Left ventricle myocardium superior (tissue), 1 donor: ENCODE results near the gene HLTF. TPM values are rescaled to one million over a fixed set of nuclear protein-coding genes. Genes with fewer than 3 reads are reported as not detected.
"Not testable (repeated sequence)": the region's sequence is repeated elsewhere in the genome, so short reads cannot be mapped to it uniquely, and the experiment has no call there.

Experiments
- ATAC-seq: fragments of 200-7000 bp; cut with Tn5 transposase; one replicate; pipeline ENCODE4 v1.9.1; 2020; ENCODE audit warnings: mild to moderate bottlenecking, moderate library complexity
- DNase-seq: peaks from one replicate; pipeline ENCODE4 v3.0.0-alpha.2; 2020
- intact Hi-C: fragments of 100-400 bp; cut with micrococcal nuclease; formaldehyde crosslinking; loops from one replicate; pipeline ENCODE4 v1.11.0; 2022
- long read RNA-seq: library from polyadenylated mRNA; unstranded; transcript quantifications from one replicate; pipeline ENCODE4 v2.0.0, GENCODE V29; 2021
- total RNA-seq: library from RNA; stranded (reverse); fragmentation: NEBNext Ultra II Directional; extraction: Animal tissue kit (Norgen Biotek cat#: 25700); gene quantifications from one replicate; pipeline ENCODE4 v1.2.1, GENCODE V29; 2021
- donor health status: DM: no; HTN: yes; CAD: no; lungs with severe emphysema.

Gene HLTF
- 29.0 TPM for total RNA-seq
- long read RNA-seq, full-length matches to known transcripts: 20 of 41 reads
- long read RNA-seq, partial matches to known transcripts: 10 of 41 reads
- long read RNA-seq, other reads (novel, unspliced or antisense): 11 of 41 reads

GRCh38 chr3:149086232-149086988 lies at the start of gene HLTF:
TSS of gene HLTF (minus strand) at chr3:149086533. CDS start at chr3:149086336, 197 bp downstream.
- peak; percentile 95 for DNase-seq
- intact Hi-C loops: no loop called here
- ATAC-seq: peak; percentile 100

GRCh38 chr3:149134575-149134974 lies 48.2 kb upstream of the HLTF start:
- intact Hi-C loops: no loop called here

GRCh38 chr3:149131589-149131988 lies 45.3 kb upstream of the HLTF start:
- no peak for ATAC-seq
- no peak for DNase-seq
- intact Hi-C loops: no loop called here

More at GRCh38 chr3:149134575-149134974, 48.2 kb upstream of the HLTF start:
- DNase-seq: no peak
- ATAC-seq: peak; percentile 38

- peak; percentile 97 for DNase-seq
- intact Hi-C loops: loop anchor here (10.0 kb wide), 2 partner anchors 175 to 345 kb away; partner anchors contain the start of gene TM4SF4
- ATAC-seq: peak; percentile 100
Measured at GRCh38 chr3:149129326-149130205, 43.2 kb upstream of the HLTF start, which contains the start of gene HPS3. TSS of gene HPS3 (plus strand) at chr3:149129638. CDS start at chr3:149129724, 86 bp downstream.

- DNase-seq: no peak
- intact Hi-C loops: loop anchor here (10.0 kb wide), 2 partner anchors 174 to 346 kb away; partner anchors contain the start of gene TM4SF4
- ATAC-seq: no peak
Measured at GRCh38 chr3:149128821-149129220, 42.5 kb upstream of the HLTF start.

GRCh38 chr3:149122721-149123578 lies 36.6 kb upstream of the HLTF start:
- intact Hi-C loops: loop anchor here (10.0 kb wide), 2 partner anchors 168 to 352 kb away; partner anchors contain the start of gene TM4SF4
- DNase-seq (no peak), ATAC-seq (no peak)

GRCh38 chr3:149120051-149120972 lies 34.0 kb upstream of the HLTF start:
- intact Hi-C loops: loop anchor here (2.0 to 10.0 kb wide), 3 partner anchors 152 to 354 kb away; partner anchors contain the start of gene TM4SF4
- DNase-seq (no peak), ATAC-seq (peak; percentile 75)

- ATAC-seq (no peak), DNase-seq (no peak)
- intact Hi-C loops: no loop called here
Measured at GRCh38 chr3:149119466-149119865, 33.1 kb upstream of the HLTF start.

GRCh38 chr3:149118724-149119123 lies 32.4 kb upstream of the HLTF start:
- DNase-seq: no peak
- intact Hi-C loops: no loop called here
- ATAC-seq: no peak

GRCh38 chr3:149115114-149115513 lies 28.8 kb upstream of the HLTF start:
- ATAC-seq: no peak
- DNase-seq: no peak
- intact Hi-C loops: no loop called here

GRCh38 chr3:149114458-149114857 lies 28.1 kb upstream of the HLTF start:
- ATAC-seq (peak; percentile 44), DNase-seq (no peak)
- intact Hi-C loops: no loop called here

GRCh38 chr3:149104484-149104883 lies 18.2 kb upstream of the HLTF start:
- DNase-seq: no peak
- intact Hi-C loops: no loop called here

GRCh38 chr3:149101641-149102040 lies 15.3 kb upstream of the HLTF start:
- intact Hi-C loops: no loop called here
- DNase-seq: no peak
- ATAC-seq: no peak

More at GRCh38 chr3:149104484-149104883, 18.2 kb upstream of the HLTF start:
- ATAC-seq: no peak

GRCh38 chr3:149101154-149101553 lies 14.8 kb upstream of the HLTF start:
- no peak for DNase-seq
- intact Hi-C loops: no loop called here
- no peak for ATAC-seq

- intact Hi-C loops, ATAC-seq, DNase-seq: not testable (repeated sequence)
Measured at GRCh38 chr3:149097987-149098386, 11.7 kb upstream of the HLTF start.

GRCh38 chr3:149095487-149095886 lies 9.2 kb upstream of the HLTF start:
- DNase-seq (no peak), ATAC-seq (no peak)
- intact Hi-C loops: no loop called here

- DNase-seq (no peak), ATAC-seq (no peak)
- intact Hi-C loops: no loop called here
Measured at GRCh38 chr3:149091983-149092382, 5.7 kb upstream of the HLTF start.

GRCh38 chr3:149090907-149091306 lies 4.6 kb upstream of the HLTF start:
- ATAC-seq (no peak), DNase-seq (no peak)
- intact Hi-C loops: no loop called here
